Spleen (tissue), 7 donors: Measurements from ENCODE around the gene AKAP6.

Experiments used
- CTCF ChIP-seq, 11 experiments: fragments of 200-600 bp in 7 of 11; fragments of 450-650 bp in 4 of 11; sonication (generic) in 4 of 11; IDR thresholded peaks in 8 of 11; conservative IDR thresholded peaks in 3 of 11; 1 replicate in 7 of 11; 2 replicates in 4 of 11; pipeline versions ENCODE4 v1.4.0 to v1.8.0; 2016 to 2021; ENCODE audit warnings: antibody characterized with exemption in 11 of 11, inconsistent platforms in 4 of 11, mild to moderate bottlenecking in 1 of 11
- POLR2A ChIP-seq, 3 donors: fragments of 450-650 bp; IDR thresholded peaks; one replicate each; pipeline ENCODE4 v1.5.1; 2017; ENCODE audit warnings: antibody characterized with exemption in 3 of 3, mild to moderate bottlenecking in 1 of 3
- POLR2AphosphoS5 ChIP-seq, 3 donors: sonication (generic); formaldehyde crosslinking; IDR thresholded peaks; one replicate each; pipeline ENCODE4 v1.5.1; 2017; ENCODE audit warnings: antibody characterized with exemption in 3 of 3
- donor health status: DM: no; HTN: no; CAD: no; lungs with moderate emphysema.
- donor health status: DM: no; HTN: no; CAD: no.
- donor health status: DM: no; HTN: no; CAD: no.

- no peak for TF ChIP-seq CTCF (IDR thresholded peaks at IDR 0.05 in 8 of 11, conservative IDR thresholded peaks at IDR 0.05 in 3 of 11)
- no peak for TF ChIP-seq POLR2A (IDR thresholded peaks at IDR 0.05)
- no peak for TF ChIP-seq POLR2AphosphoS5 (IDR thresholded peaks at IDR 0.05)
Observed at GRCh38 chr14:32826404-32827082, 497.4 kb downstream of the AKAP6 start.
